ELF-1 (cell line): ENCODE data around the gene CUX1.

Experiments used
- DNase-seq: peaks from one replicate; pipeline ENCODE4 v3.0.0-alpha.2; 2016; ENCODE audit warnings: low read depth, low spot score

The CUX1 gene

GRCh38 chr7:101957744-101958525 lies 140.5 kb downstream of the CUX1 start:
- no peak for DNase-seq

DNA sequence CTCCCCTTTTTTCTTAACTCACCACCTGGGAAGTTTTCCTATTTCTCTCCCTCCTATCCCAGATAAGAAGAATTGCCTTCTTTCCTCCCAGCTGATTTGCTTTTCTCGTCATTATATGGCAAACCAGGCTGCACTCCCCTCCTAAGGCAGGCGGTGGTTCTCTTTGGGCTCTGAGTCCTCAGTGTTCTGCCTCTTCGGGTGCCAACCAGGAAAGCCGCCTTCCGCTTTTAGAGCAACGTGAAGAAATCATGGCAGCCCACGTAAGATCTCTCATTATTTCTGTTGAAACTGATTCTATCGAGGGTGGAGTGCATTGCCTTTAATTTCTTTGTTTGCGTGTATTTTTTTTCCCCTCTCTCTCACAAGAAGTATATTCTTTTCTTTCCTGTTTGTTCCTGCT lies 141.9 kb downstream of the CUX1 start:
- DNase-seq, result no peak

DNA sequence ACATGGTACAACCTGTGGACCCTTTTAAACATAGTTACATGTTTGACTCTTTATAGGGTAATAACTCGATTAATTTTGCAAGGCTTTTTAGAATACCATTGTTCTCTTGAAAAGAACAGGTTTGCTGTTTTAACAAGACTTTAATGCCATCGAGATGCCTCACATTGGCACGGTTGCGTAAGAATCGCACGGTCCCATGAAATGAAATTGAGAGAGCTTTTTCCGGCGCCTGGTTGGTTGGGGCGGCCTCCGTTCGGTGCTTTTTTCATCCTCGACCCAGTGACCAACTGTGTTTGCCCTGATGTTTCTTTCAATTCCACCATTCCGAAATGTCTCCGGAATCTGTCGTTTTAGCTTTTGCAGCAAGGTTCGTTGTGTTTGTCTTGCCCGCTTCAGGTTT lies 142.4 kb downstream of the CUX1 start:
- DNase-seq, result no peak

- DNase-seq, result no peak
Measured at GRCh38 chr7:101960323-101960722, 142.9 kb downstream of the CUX1 start.

GRCh38 chr7:101960985-101961708 lies 143.7 kb downstream of the CUX1 start:
- no peak for DNase-seq

DNA sequence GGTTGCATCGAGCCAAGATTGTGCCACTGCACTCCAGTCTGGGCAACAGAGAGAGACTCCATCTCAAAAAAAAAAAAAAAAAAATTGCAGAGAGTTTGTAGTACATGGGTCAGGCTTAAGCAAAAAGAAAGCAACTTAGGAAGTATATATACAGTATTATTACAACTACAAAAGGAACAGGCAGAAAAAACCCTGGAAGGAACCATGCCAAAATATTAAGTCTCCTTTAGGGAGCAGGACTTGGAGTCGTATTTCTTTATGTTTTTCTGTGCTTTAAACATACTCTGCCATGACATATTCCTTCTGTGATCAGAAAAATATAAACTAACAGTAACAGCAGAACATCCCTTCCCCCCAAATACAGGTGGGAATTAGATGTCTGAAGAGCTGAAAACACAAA lies 144.4 kb downstream of the CUX1 start:
- DNase-seq, result no peak

- no peak for DNase-seq
Measured at GRCh38 chr7:101963693-101964092, 146.3 kb downstream of the CUX1 start.

- DNase-seq, result no peak
Measured at GRCh38 chr7:101964680-101965452, 147.4 kb downstream of the CUX1 start.

DNA sequence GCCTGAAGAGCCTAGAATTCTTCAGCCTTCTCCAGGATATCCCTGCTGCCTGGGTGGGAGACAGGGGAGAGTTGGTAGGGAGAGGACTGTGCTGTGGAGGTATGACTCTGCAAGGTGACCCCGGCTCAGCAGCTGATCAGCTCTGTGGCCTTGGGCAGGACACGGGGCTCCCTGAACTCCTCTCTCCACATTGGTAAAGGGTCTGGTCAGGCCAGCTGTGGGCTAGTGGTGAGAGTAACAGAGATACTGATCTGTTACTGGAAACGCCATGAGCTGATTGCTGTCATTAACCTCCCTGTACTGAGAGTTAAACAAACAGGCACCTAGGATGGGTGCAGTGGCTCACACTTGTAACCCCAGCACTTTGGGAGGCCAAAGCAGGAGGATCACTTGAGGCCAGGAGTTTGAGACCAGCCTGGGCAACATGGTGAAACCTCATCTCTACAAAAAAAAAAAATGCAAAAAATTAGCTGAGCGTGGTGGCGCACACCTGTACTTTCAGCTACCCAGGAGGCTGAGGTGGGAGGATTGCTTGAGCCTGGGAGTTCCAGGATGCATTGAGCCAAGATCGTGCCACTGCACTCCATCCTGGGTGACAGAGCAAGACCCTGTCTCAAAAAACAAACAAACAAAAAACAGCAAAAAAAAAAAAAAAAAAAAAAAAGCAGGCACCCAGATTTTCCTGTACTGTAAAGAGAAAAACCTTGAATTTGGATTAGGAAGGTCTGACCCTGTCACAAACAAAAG lies 151.5 kb downstream of the CUX1 start:
- DNase-seq, result peak; percentile 43

DNA sequence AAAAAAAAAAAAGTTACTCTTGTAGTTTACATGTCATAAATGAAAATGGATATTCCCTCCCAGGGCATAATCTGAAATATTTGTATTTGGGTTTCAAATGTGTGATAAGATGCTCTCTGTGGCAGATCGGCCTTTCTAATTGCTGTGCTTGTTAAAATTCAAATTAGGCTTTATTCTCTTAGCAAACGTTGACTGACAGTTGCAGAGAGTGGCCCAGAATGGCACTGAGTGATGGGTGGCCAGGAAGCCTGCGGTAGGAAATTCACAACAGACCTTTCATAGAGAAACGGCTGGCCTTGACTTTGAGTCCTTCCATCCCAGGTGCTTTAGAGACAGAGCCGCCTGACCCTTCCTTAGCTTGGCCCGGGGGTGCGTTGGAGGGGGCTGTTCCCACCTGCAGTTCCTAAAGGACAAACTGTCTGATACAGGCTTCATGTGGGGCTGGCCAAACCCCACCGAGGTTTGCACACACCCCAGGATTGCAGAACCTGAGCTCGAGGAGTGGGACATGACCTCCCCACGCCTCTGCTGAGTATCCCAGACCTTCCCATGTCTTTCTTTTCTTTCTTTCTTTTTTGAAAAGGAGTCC lies 152.7 kb downstream of the CUX1 start:
- no peak for DNase-seq

GRCh38 chr7:101970801-101971200 lies 153.4 kb downstream of the CUX1 start:
- DNase-seq, result no peak

DNA sequence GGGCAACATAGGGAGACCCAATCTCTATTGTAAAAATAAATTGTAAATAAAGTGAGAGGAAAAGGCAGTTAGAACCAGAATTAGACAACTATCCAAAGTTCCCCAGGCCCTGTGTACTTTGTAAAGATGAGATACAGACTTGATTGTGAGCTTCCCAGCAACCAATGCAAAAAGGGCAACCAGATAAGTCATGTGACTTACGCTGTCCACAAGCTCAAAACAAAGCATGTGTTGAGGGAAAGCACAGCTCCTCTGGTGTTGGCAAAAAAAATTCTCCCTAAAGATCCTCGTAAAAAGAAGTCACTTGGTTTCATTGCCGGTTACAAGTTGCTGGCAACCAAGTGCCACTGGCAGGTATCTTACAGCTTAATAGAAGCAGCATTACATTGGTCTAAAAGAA lies 154.0 kb downstream of the CUX1 start:
- no peak for DNase-seq

GRCh38 chr7:101972627-101973026 lies 155.2 kb downstream of the CUX1 start:
- no peak for DNase-seq

DNA sequence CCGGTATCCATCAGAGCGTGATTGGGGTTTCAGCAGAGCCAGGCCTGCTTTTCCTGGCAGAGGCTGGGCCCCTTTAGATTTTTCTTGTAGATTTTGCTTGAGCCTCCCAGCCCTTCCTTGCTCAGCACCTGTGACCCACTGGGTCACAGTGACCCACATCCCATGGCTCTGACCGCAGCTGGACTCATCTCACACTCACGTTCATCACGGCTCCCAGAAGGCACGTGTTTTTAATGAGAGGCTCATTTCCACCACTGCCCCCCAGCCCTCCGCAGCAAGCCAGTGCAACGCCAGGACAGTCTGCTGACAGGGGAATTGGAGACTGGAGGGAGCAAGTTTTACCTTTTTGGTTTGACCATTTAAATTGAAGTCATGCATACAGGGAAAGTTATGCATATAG lies 155.7 kb downstream of the CUX1 start:
- no peak for DNase-seq

- DNase-seq, result no peak
Measured at GRCh38 chr7:101974393-101974792, 157.0 kb downstream of the CUX1 start.

- no peak for DNase-seq
Measured at GRCh38 chr7:101975046-101975445, 157.6 kb downstream of the CUX1 start.

- no peak for DNase-seq
Measured at GRCh38 chr7:101976411-101976810, 159.0 kb downstream of the CUX1 start.

DNA sequence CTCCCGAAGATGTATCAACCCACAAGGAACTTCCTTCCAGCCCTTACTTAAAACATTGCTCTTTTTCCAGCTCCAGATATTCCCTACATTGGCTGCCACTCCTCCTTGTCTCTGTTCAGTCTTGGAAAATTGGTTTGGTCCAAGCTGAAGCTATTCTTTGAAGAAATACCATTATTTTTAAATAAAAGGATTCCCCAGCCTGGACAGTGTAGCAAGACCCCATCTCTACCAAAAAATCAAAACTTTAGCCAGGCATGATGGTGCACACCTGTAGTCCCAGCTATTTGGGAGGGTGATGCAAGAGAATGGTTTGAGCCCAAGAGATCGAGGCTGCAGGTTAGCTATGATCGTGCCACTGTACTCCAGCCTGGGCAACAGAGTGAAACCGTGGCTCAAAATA lies 159.8 kb downstream of the CUX1 start:
- no peak for DNase-seq

- DNase-seq, result no peak
Measured at GRCh38 chr7:101978683-101979082, 161.3 kb downstream of the CUX1 start.

GRCh38 chr7:101983147-101983811 lies 165.9 kb downstream of the CUX1 start:
- DNase-seq, result no peak
